ENCODE measurements around the gene SEPHS2.
"Not testable (repeated sequence)": the region's sequence is repeated elsewhere in the genome, so short reads cannot be mapped to it uniquely, and the experiment has no call there.

The SEPHS2 gene

GRCh38 chr16:30397776-30398660 lies 47.7 kb downstream of the SEPHS2 start:
- ChIA-PET CTCF (interaction anchor here (1.3 to 1.7 kb wide), 2 partner anchors 27 to 218 kb away, joined by 3 to 6 read pairs; no protein-coding TSS in a partner anchor), POLR2A (interaction anchor here (0.9 to 5.0 kb wide), 5 partner anchors 10 to 43 kb away, joined by 3 to 75 read pairs (median 7); partner anchors contain the start of genes CD2BP2, DCTPP1, SEPTIN1 and ZNF771)
- TF ChIP-seq SUZ12 (IDR thresholded peaks at IDR 0.05), result no peak
- no peak for TF ChIP-seq L3MBTL2 (conservative IDR thresholded peaks at IDR 0.05)
- no peak for TF ChIP-seq LEF1 (IDR thresholded peaks at IDR 0.05; ENCODE audit: borderline replicate concordance)
- no peak for TF ChIP-seq TARDBP (IDR thresholded peaks at IDR 0.05)
- TF ChIP-seq ZNF384 (IDR thresholded peaks at IDR 0.05), result no peak
- no peak for TF ChIP-seq HDGF (IDR thresholded peaks at IDR 0.05; ENCODE audit: borderline replicate concordance)
- TF ChIP-seq CTBP1 (IDR thresholded peaks at IDR 0.05; ENCODE audit: borderline replicate concordance), result no peak
- no peak for DNase-seq (ENCODE audit: extremely low spot score)

- TF ChIP-seq ARNT (IDR thresholded peaks at IDR 0.05) (no peak), ELF4 (IDR thresholded peaks at IDR 0.05) (no peak), FOXK2 (IDR thresholded peaks at IDR 0.05) (no peak), SUZ12 (IDR thresholded peaks at IDR 0.05) (no peak), L3MBTL2 (conservative IDR thresholded peaks at IDR 0.05) (no peak), FOXA1 (IDR thresholded peaks at IDR 0.05) (no peak), LEF1 (IDR thresholded peaks at IDR 0.05; ENCODE audit: borderline replicate concordance) (no peak), BHLHE40 (IDR thresholded peaks at IDR 0.05; ENCODE audit: borderline replicate concordance) (no peak), FOXM1 (IDR thresholded peaks at IDR 0.05; ENCODE audit: borderline replicate concordance) (no peak), TARDBP (IDR thresholded peaks at IDR 0.05) (no peak)
- ChIA-PET CTCF (interaction anchor here (1.7 kb wide), 1 partner anchor 219 kb away, joined by 6 read pairs; no protein-coding TSS in a partner anchor), POLR2A (interaction anchor here (1.3 to 5.0 kb wide), 2 partner anchors 11 to 17 kb away, joined by 7 to 75 read pairs; partner anchors contain the start of genes SEPTIN1 and ZNF771)
- no peak for DNase-seq (ENCODE audit: extremely low spot score)
Measured at GRCh38 chr16:30397056-30397455, 48.6 kb downstream of the SEPHS2 start.

GRCh38 chr16:30396627-30397026 lies 49.0 kb downstream of the SEPHS2 start:
- DNase-seq (ENCODE audit: extremely low spot score), result not testable (repeated sequence)
- CTCF ChIA-PET, result interaction anchor here (1.0 to 2.1 kb wide), 4 partner anchors 10 to 233 kb away, joined by 5 to 15 read pairs (median 8); partner anchors contain the start of gene ZNF771
- POLR2A ChIA-PET, result interaction anchor here (0.6 to 5.0 kb wide), 9 partner anchors 8 to 300 kb away, joined by 3 to 97 read pairs (median 6); partner anchors contain the start of genes SEPTIN1, TBC1D10B, YPEL3 and ZNF689

- DNase-seq (ENCODE audit: extremely low spot score), result peak; percentile 69
- ChIA-PET CTCF (interaction anchor here (1.0 to 2.1 kb wide), 9 partner anchors 9 to 233 kb away, joined by 3 to 15 read pairs (median 6); partner anchors contain the start of gene ZNF771), POLR2A (interaction anchor here (0.6 to 5.0 kb wide), 18 partner anchors 7 to 300 kb away, joined by 3 to 97 read pairs (median 6); partner anchors contain the start of genes CD2BP2, CORO1A, DCTPP1 and SEPTIN1)
- TF ChIP-seq ARNT (IDR thresholded peaks at IDR 0.05) (no peak), HDGF (IDR thresholded peaks at IDR 0.05; ENCODE audit: borderline replicate concordance) (0 out of 2 replicates have a peak, but pooled peaks have one; percentile 16)
Measured at GRCh38 chr16:30395992-30396585, 49.6 kb downstream of the SEPHS2 start.

GRCh38 chr16:30395155-30395991 lies 50.3 kb downstream of the SEPHS2 start, which contains the start of gene ZNF48:
ZNF48 (plus strand) TSS chr16:30395420; CDS start chr16:30395795, 375 bp downstream.
- POLR2A ChIA-PET, result interaction anchor here (0.6 to 5.0 kb wide), 23 partner anchors 9 to 350 kb away, joined by 3 to 97 read pairs (median 5); partner anchors contain the start of genes CD2BP2, CORO1A, DCTPP1 and SEPTIN1
- TF ChIP-seq FOXM1 (IDR thresholded peaks at IDR 0.05; ENCODE audit: borderline replicate concordance) (peak; percentile 89; the same call in 1 of the 2 replicates), CTBP1 (IDR thresholded peaks at IDR 0.05; ENCODE audit: borderline replicate concordance) (0 out of 2 replicates have a peak, but pooled peaks have one; percentile 48), ZNF384 (IDR thresholded peaks at IDR 0.05) (no peak), ARNT (IDR thresholded peaks at IDR 0.05) (no peak; the same call in 1 of the 2 replicates), L3MBTL2 (conservative IDR thresholded peaks at IDR 0.05) (peak; percentile 64), PKNOX1 (IDR thresholded peaks at IDR 0.05) (no peak), BHLHE40 (IDR thresholded peaks at IDR 0.05; ENCODE audit: borderline replicate concordance) (no peak)

GRCh38 chr16:30394592-30395154 lies 51.0 kb downstream of the SEPHS2 start:
- no peak for TF ChIP-seq HDGF (IDR thresholded peaks at IDR 0.05; ENCODE audit: borderline replicate concordance)
- no peak for TF ChIP-seq NFRKB (IDR thresholded peaks at IDR 0.05)
- no peak for TF ChIP-seq PKNOX1 (IDR thresholded peaks at IDR 0.05)
- no peak for TF ChIP-seq ZNF384 (IDR thresholded peaks at IDR 0.05)
- TF ChIP-seq LEF1 (IDR thresholded peaks at IDR 0.05; ENCODE audit: borderline replicate concordance), result no peak
- no peak for TF ChIP-seq ARNT (IDR thresholded peaks at IDR 0.05)
- no peak for TF ChIP-seq BHLHE40 (IDR thresholded peaks at IDR 0.05; ENCODE audit: borderline replicate concordance)
- TF ChIP-seq TARDBP (IDR thresholded peaks at IDR 0.05), result no peak
- no peak for TF ChIP-seq ELF4 (IDR thresholded peaks at IDR 0.05)
- TF ChIP-seq SUZ12 (IDR thresholded peaks at IDR 0.05), result no peak
- TF ChIP-seq FOXK2 (IDR thresholded peaks at IDR 0.05), result no peak
- CTCF ChIA-PET, result interaction anchor here (0.8 to 2.1 kb wide), 7 partner anchors 10 to 35 kb away, joined by 3 to 15 read pairs (median 6); partner anchors contain the start of genes DCTPP1 and ZNF771
- POLR2A ChIA-PET, result interaction anchor here (0.6 to 5.0 kb wide), 19 partner anchors 8 to 349 kb away, joined by 3 to 97 read pairs (median 5); partner anchors contain the start of genes CD2BP2, CORO1A, DCTPP1 and SEPTIN1
- no peak for DNase-seq (ENCODE audit: extremely low spot score)

More at GRCh38 chr16:30395155-30395991, 50.3 kb downstream of the SEPHS2 start, which contains the start of gene ZNF48:
- DNase-seq (ENCODE audit: extremely low spot score), result peak; percentile 89
- CTCF ChIA-PET, result interaction anchor here (0.8 to 2.1 kb wide), 12 partner anchors 10 to 234 kb away, joined by 3 to 15 read pairs (median 5); partner anchors contain the start of genes DCTPP1 and ZNF771
